Epithelial cell of esophagus (primary cell): ENCODE results near the gene HSPBAP1.
A peak's percentile ranks its signal among the peaks of the same experiment; 100 is the strongest.

Source experiments
- DNase-seq: peaks from one replicate; pipeline ENCODE4 v3.0.0; 2010; ENCODE audit warnings: low read depth
- H3K4me3 ChIP-seq: 2 replicates; pipeline ENCODE4 v1.5.1; 2011; ENCODE audit warnings: mild to moderate bottlenecking, low read length, control low read depth
- CTCF ChIP-seq: IDR thresholded peaks from 2 replicates; pipeline ENCODE4 v1.5.1; 2011; ENCODE audit warnings: low read depth, mild to moderate bottlenecking, low read length, control low read depth, inconsistent platforms; ENCODE audit not compliant: insufficient read depth; ENCODE audit errors: missing control alignments

The HSPBAP1 gene

GRCh38 chr3:122816587-122816986 lies 23.0 kb upstream of the HSPBAP1 start:
- no peak overlapping the region for H3K4me3 ChIP-seq
- DNase-seq, result no peak
- TF ChIP-seq CTCF, result no peak

- DNase-seq, result no peak
- H3K4me3 ChIP-seq, result no peak overlapping the region
- no peak for TF ChIP-seq CTCF
These were observed 17.1 kb upstream of the HSPBAP1 start for GRCh38 chr3:122810734-122811133.

- DNase-seq, result no peak
- no peak for TF ChIP-seq CTCF
- H3K4me3 ChIP-seq, result no peak overlapping the region
These were observed 10.3 kb upstream of the HSPBAP1 start for GRCh38 chr3:122803977-122804376.

GRCh38 chr3:122802323-122802722 lies 8.7 kb upstream of the HSPBAP1 start:
- TF ChIP-seq CTCF, result no peak
- DNase-seq, result no peak
- H3K4me3 ChIP-seq, result no peak overlapping the region

GRCh38 chr3:122800706-122801237 lies 7.1 kb upstream of the HSPBAP1 start:
- DNase-seq, result peak; percentile 97
- TF ChIP-seq CTCF, result no peak

GRCh38 chr3:122800031-122800430 lies 6.4 kb upstream of the HSPBAP1 start:
- peak; percentile 61 for DNase-seq
- no peak overlapping the region for H3K4me3 ChIP-seq
- TF ChIP-seq CTCF, result no peak

More at GRCh38 chr3:122800706-122801237, 7.1 kb upstream of the HSPBAP1 start:
- H3K4me3 ChIP-seq, result no peak overlapping the region

GRCh38 chr3:122799322-122799721 lies 5.7 kb upstream of the HSPBAP1 start:
- no peak for DNase-seq

More at GRCh38 chr3:122799322-122799721, 5.7 kb upstream of the HSPBAP1 start:
- no peak overlapping the region for H3K4me3 ChIP-seq
- no peak for TF ChIP-seq CTCF
